CD14-positive monocyte (primary cell): Measurements from ENCODE around the gene SMYD3. TPM values are rescaled to one million over a fixed set of nuclear protein-coding genes. Genes with fewer than 3 reads are reported as not detected.

Source experiments
- DNase-seq, 3 donors: peaks; one replicate each; pipeline ENCODE4 v3.0.0-alpha.2; 2011 to 2022
- H2AFZ ChIP-seq: 2 replicates; pipeline ENCODE4 v1.6.0; 2012; ENCODE audit warnings: mild to moderate bottlenecking, low read depth, low read length, inconsistent platforms; ENCODE audit not compliant: insufficient read depth, poor library complexity, severe bottlenecking
- H3K27ac ChIP-seq, 2 donors: 1 replicate in 1 of 2; 2 replicates in 1 of 2; pipeline ENCODE4 v1.5.1; 2012 to 2013; ENCODE audit warnings: low read length in 2 of 2, control low read depth in 1 of 2, inconsistent platforms in 1 of 2, low read depth in 1 of 2, mild to moderate bottlenecking in 1 of 2
- H3K27me3 ChIP-seq, 2 donors: one replicate each; pipeline versions ENCODE4 v1.6.0 to v1.6.1; 2011 to 2013; ENCODE audit warnings: low read length in 2 of 2; ENCODE audit not compliant: control insufficient read depth in 2 of 2, insufficient read depth in 2 of 2
- H3K36me3 ChIP-seq, 2 donors: replicated peaks in 1 of 2; 1 replicate in 1 of 2; 2 replicates in 1 of 2; pipeline versions ENCODE4 v1.5.1 to v1.6.1; 2012 to 2013; ENCODE audit warnings: low read length in 2 of 2, control low read depth in 1 of 2, inconsistent platforms in 1 of 2, mild to moderate bottlenecking in 1 of 2; ENCODE audit not compliant: insufficient read depth in 2 of 2, control insufficient read depth in 1 of 2
- H3K4me1 ChIP-seq, 2 donors: 1 replicate in 1 of 2; 2 replicates in 1 of 2; pipeline versions ENCODE4 v1.5.1 to v1.6.1; 2012 to 2013; ENCODE audit warnings: low read length in 2 of 2, control low read depth in 1 of 2, inconsistent platforms in 1 of 2, mild to moderate bottlenecking in 1 of 2, moderate library complexity in 1 of 2; ENCODE audit not compliant: insufficient read depth in 2 of 2, control insufficient read depth in 1 of 2
- H3K4me2 ChIP-seq: replicated peaks from 2 replicates; pipeline ENCODE3; 2012; ENCODE audit warnings: low read length, moderate library complexity, mild to moderate bottlenecking; ENCODE audit not compliant: poor library complexity, severe bottlenecking; ENCODE audit errors: extremely low read depth
- H3K4me3 ChIP-seq, 3 experiments: fragments of 200-600 bp in 1 of 3; sonication (generic) in 1 of 3; replicated peaks in 1 of 3; 1 replicate in 2 of 3; 2 replicates in 1 of 3; pipeline ENCODE4 v1.5.1; 2011 to 2013; ENCODE audit warnings: low read length in 3 of 3, mild to moderate bottlenecking in 3 of 3, control low read depth in 2 of 3, low read depth in 2 of 3, inconsistent platforms in 1 of 3, moderate library complexity in 1 of 3
- H3K79me2 ChIP-seq: 2 replicates; pipeline ENCODE4 v1.6.0; 2012; ENCODE audit warnings: mild to moderate bottlenecking, control low read depth, inconsistent platforms, low read length, moderate library complexity; ENCODE audit not compliant: insufficient read depth
- H3K9ac ChIP-seq: 2 replicates; pipeline ENCODE4 v1.6.0; 2017; ENCODE audit warnings: low read length, mild to moderate bottlenecking; ENCODE audit not compliant: insufficient read depth, poor library complexity, severe bottlenecking
- H3K9me3 ChIP-seq, 2 donors: replicated peaks in 1 of 2; 1 replicate in 1 of 2; 2 replicates in 1 of 2; pipeline versions ENCODE4 v1.5.1 to v1.6.1; 2012 to 2013; ENCODE audit warnings: low read length in 2 of 2, control low read depth in 1 of 2; ENCODE audit not compliant: control insufficient read depth in 1 of 2, insufficient read depth in 1 of 2
- H4K20me1 ChIP-seq: 2 replicates; pipeline ENCODE4 v1.6.0; 2012; ENCODE audit warnings: mild to moderate bottlenecking, low read length, control low read depth, moderate library complexity; ENCODE audit not compliant: insufficient read depth
- H3K27ac Mint-ChIP-seq, 7 donors: one replicate each; pipeline ENCODE4 v1.8.0; 2020; ENCODE audit warnings: mild to moderate bottlenecking in 7 of 7, mixed read lengths in 7 of 7, moderate library complexity in 6 of 7, inconsistent platforms in 2 of 7
- H3K27me3 Mint-ChIP-seq, 3 donors: one replicate each; pipeline ENCODE4 v1.8.0; 2021 to 2022; ENCODE audit warnings: low read depth in 3 of 3, mild to moderate bottlenecking in 3 of 3, mixed read lengths in 3 of 3, moderate library complexity in 3 of 3, inconsistent platforms in 1 of 3
- H3K36me3 Mint-ChIP-seq, 2 donors: one replicate each; pipeline ENCODE4 v1.8.0; 2020; ENCODE audit warnings: mixed read lengths in 2 of 2, inconsistent platforms in 1 of 2, mild to moderate bottlenecking in 1 of 2
- H3K4me1 Mint-ChIP-seq: one replicate; pipeline ENCODE4 v1.8.0; 2020; ENCODE audit warnings: mild to moderate bottlenecking, mixed read lengths
- H3K4me3 Mint-ChIP-seq, 2 donors: one replicate each; pipeline ENCODE4 v1.8.0; 2020; ENCODE audit warnings: mild to moderate bottlenecking in 2 of 2, mixed read lengths in 2 of 2, moderate library complexity in 1 of 2
- H3K9me3 Mint-ChIP-seq, 7 donors: one replicate each; pipeline ENCODE4 v1.8.0; 2020 to 2022; ENCODE audit warnings: mixed read lengths in 7 of 7, mild to moderate bottlenecking in 6 of 7, moderate library complexity in 6 of 7, inconsistent platforms in 2 of 7
- CTCF ChIP-seq: fragments of 200-600 bp; IDR thresholded peaks from one replicate; pipeline ENCODE4 v1.8.0; 2022; ENCODE audit warnings: antibody characterized with exemption, mild to moderate bottlenecking
- WGBS: methylation state at CpG from one replicate; pipeline ENCODE4 v1.1.5; 2013; ENCODE audit warnings: missing lambda C conversion rate; ENCODE audit not compliant: insufficient coverage; 5-methylcytosine and 5-hydroxymethylcytosine counted together
- intact Hi-C, 2 donors: fragments of 100-400 bp; cut with micrococcal nuclease; formaldehyde crosslinking; loops; one replicate each; pipeline versions ENCODE4 v1.15.0 to v1.15.1; 2023
- polyA plus RNA-seq, 3 donors: library from polyadenylated mRNA; depleted of rRNA in 1 of 3; unstranded in 2 of 3; stranded (reverse) in 1 of 3; fragments of 300-500 nt in 2 of 3; fragments of >200 nt in 1 of 3; fragmentation: Illumina TruSeq in 2 of 3; gene quantifications; 1 replicate in 2 of 3; 2 replicates in 1 of 3; pipeline ENCODE4 v1.2.3, GENCODE V29; 2012 to 2021

SMYD3 gene
- polyA plus RNA-seq, 3 donors: 2.7 to 8.4 (median 4.0) TPM

DNA sequence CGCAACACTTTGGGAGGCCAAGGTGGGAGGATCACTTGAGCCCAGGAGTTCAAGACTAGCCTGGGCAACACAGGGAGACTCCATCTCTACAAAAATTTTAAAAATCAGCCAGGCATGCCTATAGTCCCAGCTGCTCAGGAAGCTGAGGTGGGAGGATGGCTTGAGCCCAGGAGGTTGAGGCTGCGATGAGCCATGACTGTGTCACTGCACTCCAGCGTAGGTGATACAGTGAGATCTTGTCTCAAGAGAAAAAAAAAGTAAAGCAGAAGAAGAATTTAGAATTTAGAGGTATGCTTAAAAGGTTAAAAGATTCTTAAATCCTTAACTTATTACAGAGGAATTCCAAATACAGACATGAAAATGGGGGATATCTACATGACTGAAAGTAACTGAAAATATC, 79.5 kb downstream of the SMYD3 start:
- intact Hi-C loops: no loop called here
- no peaks in the 10 kb centered on the region for H3K36me3 Mint-ChIP-seq
- no peak overlapping the region for H3K27ac Mint-ChIP-seq
- H3K4me2 ChIP-seq: no peak overlapping the region
- no peak overlapping the region for H3K27ac ChIP-seq
- no peak for TF ChIP-seq CTCF
- H3K9me3 ChIP-seq: no peaks in the 10 kb centered on the region
- 100% methylated on average over 1 of the region's 3 CpGs for WGBS
- no peaks in the 10 kb centered on the region for H4K20me1 ChIP-seq
- H3K79me2 ChIP-seq: no peaks in the 10 kb centered on the region
- H3K27me3 Mint-ChIP-seq: no peaks in the 10 kb centered on the region
- H3K4me3 ChIP-seq: no peak overlapping the region
- H3K4me1 Mint-ChIP-seq: peaks cover 5% of the 10 kb centered on the region
- H3K9me3 Mint-ChIP-seq: peaks cover 0 to 3% (median 0%) of the 10 kb centered on the region in 7 donors
- no peak overlapping the region for H3K4me3 Mint-ChIP-seq
- DNase-seq: no peak
- no peak overlapping the region for H2AFZ ChIP-seq
- no peaks in the 10 kb centered on the region for H3K36me3 ChIP-seq
- H3K27me3 ChIP-seq: no peaks in the 10 kb centered on the region
- peaks cover 0 to 3% of the 10 kb centered on the region in 2 donors for H3K4me1 ChIP-seq
- H3K9ac ChIP-seq: no peak overlapping the region

DNA sequence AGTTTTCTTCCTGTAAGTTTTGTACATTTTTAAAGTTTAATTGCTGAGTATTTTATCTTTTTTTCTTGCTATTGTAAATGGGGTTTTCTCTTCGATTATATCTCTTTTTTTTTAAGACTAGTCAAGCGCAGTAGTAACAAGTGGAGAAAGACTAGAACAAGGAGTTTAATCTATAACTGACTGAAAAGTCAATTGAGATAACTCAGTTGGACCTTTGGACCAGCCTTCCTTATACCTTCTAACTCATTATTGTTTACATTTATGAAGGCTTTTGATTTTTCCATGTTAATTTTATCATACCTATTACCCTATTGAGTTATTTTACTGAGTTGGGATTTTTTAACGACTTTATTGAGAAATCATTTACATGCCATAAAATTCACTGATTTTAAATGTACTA, 81.2 kb downstream of the SMYD3 start:
- intact Hi-C loops: no loop called here
- H3K9ac ChIP-seq: no peak overlapping the region
- Mint-ChIP-seq H3K9me3 (peaks cover 0 to 3% (median 0%) of the 10 kb centered on the region in 7 donors), H3K27me3 (no peaks in the 10 kb centered on the region), H3K36me3 (no peaks in the 10 kb centered on the region), H3K27ac (no peak overlapping the region), H3K4me1 (peaks cover 4% of the 10 kb centered on the region), H3K4me3 (no peak overlapping the region)
- H3K36me3 ChIP-seq: no peaks in the 10 kb centered on the region
- no peaks in the 10 kb centered on the region for H3K9me3 ChIP-seq
- no peak for DNase-seq
- H3K4me1 ChIP-seq: peaks cover 0 to 3% of the 10 kb centered on the region in 2 donors
- no peak overlapping the region for H3K4me3 ChIP-seq
- H3K27ac ChIP-seq: no peak overlapping the region
- no peak overlapping the region for H3K4me2 ChIP-seq
- H3K27me3 ChIP-seq: no peaks in the 10 kb centered on the region
- TF ChIP-seq CTCF: no peak
- H2AFZ ChIP-seq: no peak overlapping the region
- WGBS: no CpG with 5 or more reads among the region's 3 CpGs
- no peaks in the 10 kb centered on the region for H4K20me1 ChIP-seq
- H3K79me2 ChIP-seq: no peaks in the 10 kb centered on the region
